ENCODE data around the gene COL6A1.

DNA sequence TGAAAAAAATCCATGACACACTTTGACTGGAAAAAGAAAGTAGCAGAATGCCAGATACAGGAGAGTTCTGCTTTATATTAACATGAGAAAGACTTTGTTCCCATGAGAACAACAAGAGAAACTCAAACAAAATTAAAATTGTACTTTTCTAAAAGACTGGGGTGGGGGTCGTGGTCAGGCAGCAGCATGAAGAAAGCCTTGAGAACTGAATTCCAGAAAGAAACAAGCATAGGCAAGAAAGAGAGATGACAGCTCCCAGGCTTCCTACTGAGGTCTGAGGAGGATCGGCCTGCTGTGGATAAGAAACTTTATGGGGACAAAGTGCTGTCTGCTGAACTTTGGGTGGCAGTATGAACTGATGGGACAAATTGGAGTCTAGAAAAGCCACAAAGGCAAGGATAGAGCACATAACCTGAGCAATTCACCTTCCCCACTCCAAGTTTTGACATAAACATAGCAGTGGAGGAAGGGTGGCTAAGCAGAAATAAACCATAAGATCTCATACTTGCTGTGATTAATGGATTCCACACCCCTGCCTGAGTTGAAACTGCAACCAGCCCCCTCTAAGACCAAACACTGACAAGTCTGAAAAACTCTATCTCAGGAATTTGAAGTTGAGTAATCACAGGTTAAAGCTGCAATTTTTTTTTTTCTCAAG is 43.7 kb downstream of the COL6A1 start:
- TF ChIP-seq CTCF (conservative IDR thresholded peaks at IDR 0.05 in 1 of 2, IDR thresholded peaks at IDR 0.05 in 1 of 2; ENCODE audit: low read depth in 1 of 2, low read length in 2 of 2) (no peak), EZH2 (IDR thresholded peaks at IDR 0.05; ENCODE audit: low read length, missing control alignments) (no peak)
